ENCODE results near the gene EXT2.
A peak's percentile ranks its signal among the peaks of the same experiment; 100 is the strongest.

Gene EXT2

DNA sequence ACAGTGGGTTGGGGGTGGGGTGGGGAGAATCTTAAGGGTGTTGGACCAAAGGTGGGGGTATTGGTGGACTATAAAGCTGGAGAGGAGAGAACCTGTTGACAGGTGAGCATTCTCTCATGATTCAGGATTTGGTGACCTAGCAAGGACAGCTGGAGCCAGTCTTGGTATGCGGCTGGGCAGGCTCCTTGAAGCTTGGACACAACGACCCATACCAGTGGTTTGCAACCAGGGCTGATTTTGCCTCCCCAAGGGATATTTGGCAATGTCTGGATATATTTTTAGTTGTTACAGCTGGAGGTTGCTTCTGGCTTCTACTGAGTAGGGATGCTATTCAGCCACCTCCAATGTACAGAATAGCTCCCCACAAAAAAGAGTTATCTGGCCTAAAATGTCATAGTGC, 5.6 kb downstream of the EXT2 start:
- H3K9me3 ChIP-seq (ENCODE audit: control insufficient read depth, low read length), result no peaks in the 10 kb centered on the region
- no peak overlapping the region for H2BK12ac ChIP-seq (ENCODE audit: low read length in 2 of 2)
- H4K8ac ChIP-seq (ENCODE audit: low read length), result no peak overlapping the region
- peaks cover 4% of the 10 kb centered on the region for H3K4me1 ChIP-seq (ENCODE audit: control insufficient read depth, insufficient read depth, low read depth, low read length)
- no peak overlapping the region for H3K9ac ChIP-seq (ENCODE audit: low read length)
- DNase-seq, result no peak
- WGBS, result 88% methylated on average over 2 of the region's 2 CpGs
- no peak overlapping the region for H3K18ac ChIP-seq (ENCODE audit: low read depth in 1 of 2, low read length in 2 of 2)
- no peak overlapping the region for H4K91ac ChIP-seq (ENCODE audit: low read length)
- no peak overlapping the region for H3K14ac ChIP-seq (ENCODE audit: low read length in 2 of 2)
- no peaks in the 10 kb centered on the region for H3K27me3 ChIP-seq (ENCODE audit: control insufficient read depth in 1 of 2, insufficient read depth in 1 of 2, low read length in 2 of 2)
- H2AK5ac ChIP-seq (ENCODE audit: low read length, severe bottlenecking), result no peak overlapping the region
- H3K36me3 ChIP-seq (ENCODE audit: control insufficient read depth in 1 of 2, insufficient read depth in 2 of 2, low read depth in 1 of 2, low read length in 2 of 2), result no peaks in the 10 kb centered on the region
- H2AFZ ChIP-seq (ENCODE audit: low read depth, low read length), result no peak overlapping the region
- H2BK120ac ChIP-seq (ENCODE audit: low read depth, low read length), result no peak overlapping the region
- no peak overlapping the region for H3K23ac ChIP-seq (ENCODE audit: low read length in 2 of 2)
- H3K4ac ChIP-seq (ENCODE audit: low read depth in 1 of 2, low read length in 2 of 2), result no peak overlapping the region
- peaks cover 43% of the 10 kb centered on the region for H3K79me1 ChIP-seq (replicated peaks; ENCODE audit: low read length, poor library complexity, severe bottlenecking)
- H2BK5ac ChIP-seq (ENCODE audit: low read depth, low read length, poor library complexity, severe bottlenecking), result no peak overlapping the region
- H2BK15ac ChIP-seq (ENCODE audit: low read depth, poor library complexity, severe bottlenecking), result no peak overlapping the region
- H3K27ac ChIP-seq (ENCODE audit: low read length, poor library complexity, severe bottlenecking), result no peak overlapping the region
- H3K4me2 ChIP-seq (ENCODE audit: low read length, poor library complexity, severe bottlenecking), result no peak overlapping the region
- H3K4me3 ChIP-seq (ENCODE audit: insufficient read depth in 1 of 2, low read depth in 1 of 2, low read length in 2 of 2), result no peak overlapping the region

DNA sequence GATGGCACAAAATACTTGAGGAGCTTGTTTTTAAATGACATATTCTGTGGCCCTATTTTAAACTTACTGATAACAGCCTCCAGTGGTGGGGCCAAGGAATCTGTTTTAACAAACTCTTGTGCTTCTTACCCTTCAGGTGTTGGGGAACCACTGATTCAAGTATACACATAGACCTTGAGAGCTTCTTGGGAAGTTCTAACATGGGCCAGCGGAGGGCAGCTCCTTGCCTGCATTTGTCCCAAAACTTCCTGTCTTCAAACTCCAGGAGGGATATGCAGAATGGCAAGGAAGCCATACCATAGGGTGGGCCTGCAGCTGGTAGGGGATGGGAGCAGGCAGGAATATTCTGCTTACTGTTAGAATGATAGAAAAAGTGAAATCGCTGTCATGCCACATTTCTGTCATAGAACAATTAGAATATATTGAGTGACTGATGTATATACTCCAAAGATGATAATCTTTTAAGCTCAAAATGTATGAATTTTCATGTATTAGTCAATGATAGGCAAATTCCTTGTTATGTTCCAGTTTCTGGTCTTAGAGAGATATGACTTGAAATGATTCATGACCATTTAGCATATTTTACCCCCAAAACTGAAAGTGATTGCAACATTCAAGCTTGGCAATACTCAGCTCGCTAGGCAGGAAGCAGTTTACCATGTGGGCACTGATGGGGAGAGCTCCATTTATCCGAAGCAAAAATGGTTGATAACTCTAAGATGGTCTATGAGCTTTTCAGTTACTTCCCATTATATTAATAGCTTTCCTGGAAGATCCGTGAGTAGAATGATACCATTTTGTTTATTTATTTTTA, 9.2 kb downstream of the EXT2 start:
- no peak overlapping the region for H2AFZ ChIP-seq (ENCODE audit: low read depth, low read length)
- H3K9me3 ChIP-seq (ENCODE audit: control insufficient read depth, low read length), result no peaks in the 10 kb centered on the region
- no peak overlapping the region for H4K8ac ChIP-seq (ENCODE audit: low read length)
- no peak for DNase-seq
- peaks cover 33% of the 10 kb centered on the region for H3K79me1 ChIP-seq (replicated peaks; ENCODE audit: low read length, poor library complexity, severe bottlenecking)
- no peak overlapping the region for H4K91ac ChIP-seq (ENCODE audit: low read length)
- no peak overlapping the region for H3K18ac ChIP-seq (ENCODE audit: low read depth in 1 of 2, low read length in 2 of 2)
- no peak overlapping the region for H3K4me2 ChIP-seq (ENCODE audit: low read length, poor library complexity, severe bottlenecking)
- H3K9ac ChIP-seq (ENCODE audit: low read length), result no peak overlapping the region
- H3K4ac ChIP-seq (ENCODE audit: low read depth in 1 of 2, low read length in 2 of 2), result no peak overlapping the region
- no peak overlapping the region for H2AK5ac ChIP-seq (ENCODE audit: low read length, severe bottlenecking)
- H3K4me3 ChIP-seq (ENCODE audit: insufficient read depth in 1 of 2, low read depth in 1 of 2, low read length in 2 of 2), result no peak overlapping the region
- no peak overlapping the region for H3K14ac ChIP-seq (ENCODE audit: low read length in 2 of 2)
- peaks cover 12 to 24% of the 10 kb centered on the region in 2 experiments for H3K36me3 ChIP-seq (ENCODE audit: control insufficient read depth in 1 of 2, insufficient read depth in 2 of 2, low read depth in 1 of 2, low read length in 2 of 2)
- H3K4me1 ChIP-seq (ENCODE audit: control insufficient read depth, insufficient read depth, low read depth, low read length), result no peaks in the 10 kb centered on the region
- 100% methylated on average over 2 of the region's 5 CpGs for WGBS
- H3K27ac ChIP-seq (ENCODE audit: low read length, poor library complexity, severe bottlenecking), result no peak overlapping the region
- H2BK120ac ChIP-seq (ENCODE audit: low read depth, low read length), result no peak overlapping the region
- no peak overlapping the region for H2BK15ac ChIP-seq (ENCODE audit: low read depth, poor library complexity, severe bottlenecking)
- no peaks in the 10 kb centered on the region for H3K27me3 ChIP-seq (ENCODE audit: control insufficient read depth in 1 of 2, insufficient read depth in 1 of 2, low read length in 2 of 2)
- H3K23ac ChIP-seq (ENCODE audit: low read length in 2 of 2), result no peak overlapping the region
- H2BK5ac ChIP-seq (ENCODE audit: low read depth, low read length, poor library complexity, severe bottlenecking), result no peak overlapping the region
- H2BK12ac ChIP-seq (ENCODE audit: low read length in 2 of 2), result no peak overlapping the region

DNA sequence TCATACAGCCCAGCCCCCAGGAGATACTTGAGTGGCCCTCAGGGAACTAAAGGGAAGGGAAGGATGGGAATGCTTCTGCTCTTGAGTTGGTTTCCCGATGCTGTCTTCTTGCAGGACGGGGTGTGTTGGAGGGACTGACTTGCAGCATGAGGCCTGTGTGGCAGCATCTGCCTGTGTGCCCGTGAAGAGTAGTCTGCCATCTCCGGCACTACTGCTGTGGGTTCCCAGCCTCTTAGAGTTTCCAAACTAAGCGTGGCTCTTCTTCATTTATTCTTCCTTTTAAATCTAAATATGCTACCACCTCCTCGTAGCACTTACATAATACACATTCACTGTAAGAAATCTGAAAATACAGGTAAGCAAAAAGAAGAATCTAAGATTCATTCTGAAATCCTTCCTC, 12.8 kb downstream of the EXT2 start:
- H3K4me2 ChIP-seq (ENCODE audit: low read length, poor library complexity, severe bottlenecking), result no peak overlapping the region
- H2AK5ac ChIP-seq (ENCODE audit: low read length, severe bottlenecking), result no peak overlapping the region
- H2BK120ac ChIP-seq (ENCODE audit: low read depth, low read length), result no peak overlapping the region
- no peak overlapping the region for H3K23ac ChIP-seq (ENCODE audit: low read length in 2 of 2)
- H3K9me3 ChIP-seq (ENCODE audit: control insufficient read depth, low read length), result no peaks in the 10 kb centered on the region
- no peak overlapping the region for H4K91ac ChIP-seq (ENCODE audit: low read length)
- H3K4ac ChIP-seq (ENCODE audit: low read depth in 1 of 2, low read length in 2 of 2), result no peak overlapping the region
- WGBS, result 96% methylated on average over 5 of the region's 6 CpGs
- H3K9ac ChIP-seq (ENCODE audit: low read length), result no peak overlapping the region
- peaks cover 13 to 50% of the 10 kb centered on the region in 2 experiments for H3K36me3 ChIP-seq (ENCODE audit: control insufficient read depth in 1 of 2, insufficient read depth in 2 of 2, low read depth in 1 of 2, low read length in 2 of 2)
- no peak overlapping the region for H2BK12ac ChIP-seq (ENCODE audit: low read length in 2 of 2)
- H3K4me3 ChIP-seq (ENCODE audit: insufficient read depth in 1 of 2, low read depth in 1 of 2, low read length in 2 of 2), result no peak overlapping the region
- H3K4me1 ChIP-seq (ENCODE audit: control insufficient read depth, insufficient read depth, low read depth, low read length), result peaks cover 4% of the 10 kb centered on the region
- no peak overlapping the region for H2AFZ ChIP-seq (ENCODE audit: low read depth, low read length)
- peaks cover 14% of the 10 kb centered on the region for H3K79me1 ChIP-seq (replicated peaks; ENCODE audit: low read length, poor library complexity, severe bottlenecking)
- no peak overlapping the region for H2BK15ac ChIP-seq (ENCODE audit: low read depth, poor library complexity, severe bottlenecking)
- H3K27me3 ChIP-seq (ENCODE audit: control insufficient read depth in 1 of 2, insufficient read depth in 1 of 2, low read length in 2 of 2), result no peaks in the 10 kb centered on the region
- no peak overlapping the region for H2BK5ac ChIP-seq (ENCODE audit: low read depth, low read length, poor library complexity, severe bottlenecking)
- DNase-seq, result no peak
- no peak overlapping the region for H3K14ac ChIP-seq (ENCODE audit: low read length in 2 of 2)
- no peak overlapping the region for H3K18ac ChIP-seq (ENCODE audit: low read depth in 1 of 2, low read length in 2 of 2)
- H4K8ac ChIP-seq (ENCODE audit: low read length), result no peak overlapping the region
- no peak overlapping the region for H3K27ac ChIP-seq (ENCODE audit: low read length, poor library complexity, severe bottlenecking)

DNA sequence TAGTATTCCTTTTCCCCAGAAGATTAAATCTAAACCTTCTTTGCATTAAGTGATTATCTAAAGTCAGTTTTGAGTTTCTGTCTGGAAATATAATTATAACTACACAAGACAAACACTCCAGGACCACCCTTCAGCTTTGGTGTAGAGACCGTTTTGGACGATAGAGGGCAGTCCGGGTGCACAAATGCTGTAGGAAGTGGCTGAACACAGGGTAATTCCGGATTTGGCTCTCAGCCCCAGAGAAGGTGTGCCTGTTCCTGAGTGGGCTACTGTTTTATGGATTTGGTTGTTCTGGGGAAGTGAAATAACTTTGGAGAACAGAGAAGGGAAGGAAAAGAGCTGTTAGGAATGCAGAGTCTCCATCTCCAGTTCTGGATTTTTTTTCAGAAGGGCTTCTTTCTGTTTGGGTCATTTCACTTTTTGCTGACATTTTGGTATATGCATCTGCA, 14.8 kb downstream of the EXT2 start:
- Histone ChIP-seq H3K4me3 (ENCODE audit: insufficient read depth in 1 of 2, low read depth in 1 of 2, low read length in 2 of 2) (no peak overlapping the region), H3K4me2 (ENCODE audit: low read length, poor library complexity, severe bottlenecking) (no peak overlapping the region), H2BK15ac (ENCODE audit: low read depth, poor library complexity, severe bottlenecking) (no peak overlapping the region), H2BK12ac (ENCODE audit: low read length in 2 of 2) (no peak overlapping the region), H3K4me1 (ENCODE audit: control insufficient read depth, insufficient read depth, low read depth, low read length) (peaks cover 4% of the 10 kb centered on the region), H3K9ac (ENCODE audit: low read length) (no peak overlapping the region), H3K9me3 (ENCODE audit: control insufficient read depth, low read length) (no peaks in the 10 kb centered on the region), H3K36me3 (ENCODE audit: control insufficient read depth in 1 of 2, insufficient read depth in 2 of 2, low read depth in 1 of 2, low read length in 2 of 2) (peaks cover 18 to 70% of the 10 kb centered on the region in 2 experiments), H3K23ac (ENCODE audit: low read length in 2 of 2) (no peak overlapping the region), H3K79me1 (replicated peaks; ENCODE audit: low read length, poor library complexity, severe bottlenecking) (peaks cover 14% of the 10 kb centered on the region), H3K4ac (ENCODE audit: low read depth in 1 of 2, low read length in 2 of 2) (no peak overlapping the region), H2AK5ac (ENCODE audit: low read length, severe bottlenecking) (no peak overlapping the region), H4K8ac (ENCODE audit: low read length) (no peak overlapping the region), H3K27me3 (ENCODE audit: control insufficient read depth in 1 of 2, insufficient read depth in 1 of 2, low read length in 2 of 2) (no peaks in the 10 kb centered on the region), H2AFZ (ENCODE audit: low read depth, low read length) (no peak overlapping the region), H3K27ac (ENCODE audit: low read length, poor library complexity, severe bottlenecking) (no peak overlapping the region), H2BK120ac (ENCODE audit: low read depth, low read length) (no peak overlapping the region), H4K91ac (ENCODE audit: low read length) (no peak overlapping the region), H2BK5ac (ENCODE audit: low read depth, low read length, poor library complexity, severe bottlenecking) (no peak overlapping the region), H3K14ac (ENCODE audit: low read length in 2 of 2) (no peak overlapping the region), H3K18ac (ENCODE audit: low read depth in 1 of 2, low read length in 2 of 2) (no peak overlapping the region)
- 4% methylated on average over 4 of the region's 4 CpGs for WGBS
- DNase-seq, result peak; percentile 65
